GM12878 (cell line): Measurements from ENCODE around the gene MARCKSL1. TPM values are rescaled to one million over a fixed set of nuclear protein-coding genes. Genes with fewer than 3 reads are reported as not detected.

ENCODE experiments used
- ATAC-seq: fragments of 200-7000 bp; cut with Tn5 transposase; 3 replicates; pipeline ENCODE4 v1.9.1; 2020; ENCODE audit warnings: mild to moderate bottlenecking, moderate library complexity
- BruUV-seq: library from RNA; stranded (reverse); fragments of 400-500 nt; replicated peaks from 2 replicates; lab custom pipeline; 2021; lab: Mats Ljungman, UMichigan
- CTCF ChIA-PET: fragments of 300-600 bp; sonication (Branson Sonifier 250); formaldehyde crosslinking; extraction: SDS; loops from one replicate; lab custom pipeline; 2021; ENCODE audit warnings: inconsistent platforms; lab: Yijun Ruan, JAX
- POLR2A ChIA-PET: fragments of 350-600 bp; formaldehyde crosslinking; extraction: SDS; loops from one replicate; lab custom pipeline; 2021; ENCODE audit warnings: inconsistent platforms; lab: Charles Lee
- RAD21 ChIA-PET: fragments of 300-600 bp; sonication (Branson Sonifier 250); formaldehyde crosslinking; loops from one replicate; lab custom pipeline; 2023; ENCODE audit warnings: antibody characterized with exemption; ENCODE audit not compliant: unreplicated experiment; lab: Charles Lee
- SMC1A ChIA-PET: fragments of 300-600 bp; sonication (Branson Sonifier 250); formaldehyde crosslinking; loops from one replicate; lab custom pipeline; 2023; ENCODE audit not compliant: unreplicated experiment, uncharacterized antibody; lab: Charles Lee
- DNase-seq: peaks from one replicate; pipeline ENCODE4 v3.0.0-alpha.2; 2011; ENCODE audit warnings: low read depth, low spot score
- FAIRE-seq: peaks from 3 replicates; lab custom pipeline; 2011; peaks lifted over from hg19 to GRCh38; lab: Jason Lieb, UNC
- H2AFZ ChIP-seq: 2 replicates; pipeline ENCODE4 v1.6.0; 2011; ENCODE audit warnings: low read depth, low read length, control low read depth; ENCODE audit not compliant: control insufficient read depth
- H3K27ac ChIP-seq: 2 replicates; pipeline ENCODE4 v1.5.1; 2011; ENCODE audit warnings: control low read depth; ENCODE audit not compliant: control insufficient read depth, insufficient read depth
- H3K27me3 ChIP-seq, 2 experiments: replicated peaks in 1 of 2; 2 replicates each; pipeline versions ENCODE4 v1.6.0 to v1.6.1; 2011; ENCODE audit warnings: low read length in 1 of 2; ENCODE audit not compliant: control insufficient read depth in 2 of 2, insufficient read depth in 2 of 2
- H3K36me3 ChIP-seq, 2 experiments: 2 replicates each; pipeline ENCODE4 v1.5.1; 2011; ENCODE audit warnings: low read length in 1 of 2; ENCODE audit not compliant: control insufficient read depth in 2 of 2, insufficient read depth in 2 of 2
- H3K4me1 ChIP-seq: 2 replicates; pipeline ENCODE4 v1.6.1; 2011; ENCODE audit warnings: mild to moderate bottlenecking, low read length, moderate library complexity, mixed read lengths; ENCODE audit not compliant: control insufficient read depth, insufficient read depth
- H3K4me2 ChIP-seq: 2 replicates; pipeline ENCODE4 v1.6.0; 2011; ENCODE audit warnings: control low read depth; ENCODE audit not compliant: control insufficient read depth, insufficient read depth
- H3K4me3 ChIP-seq: fragments of 200-600 bp; sonication (generic); 2 replicates; pipeline ENCODE4 v1.5.1; 2016
- H3K79me2 ChIP-seq: 2 replicates; pipeline ENCODE4 v1.6.0; 2011; ENCODE audit warnings: low read length; ENCODE audit not compliant: control insufficient read depth, insufficient read depth
- H3K9ac ChIP-seq: 2 replicates; pipeline ENCODE4 v1.8.0; 2011; ENCODE audit warnings: low read length, control low read depth, mixed read lengths; ENCODE audit not compliant: control insufficient read depth, insufficient read depth
- H3K9me3 ChIP-seq: replicated peaks from 3 replicates; pipeline ENCODE4 v1.5.1; 2011; ENCODE audit warnings: mild to moderate bottlenecking, low read length; ENCODE audit not compliant: control insufficient read depth, insufficient read depth
- H4K20me1 ChIP-seq: 2 replicates; pipeline ENCODE4 v1.6.0; 2011; ENCODE audit not compliant: control insufficient read depth, insufficient read depth
- GABPA ChIP-seq: IDR thresholded peaks from 2 replicates; pipeline ENCODE4 v1.6.1; 2014; ENCODE audit warnings: antibody characterized with exemption, low read depth, mild to moderate bottlenecking, inconsistent platforms
- NFYB ChIP-seq: IDR thresholded peaks from 2 replicates; pipeline ENCODE4 v1.6.1; 2011; ENCODE audit warnings: low read depth, mild to moderate bottlenecking, low read length, improper control_type of control experiment, moderate library complexity; ENCODE audit not compliant: insufficient read depth
- WGBS: methylation state at CpG from one replicate; pipeline ENCODE4 v1.1.6; 2016; ENCODE audit warnings: low lambda C conversion rate; ENCODE audit not compliant: insufficient replicate concordance, insufficient coverage; ENCODE audit errors: missing lambda C conversion rate; 5-methylcytosine and 5-hydroxymethylcytosine counted together
- in situ Hi-C: fragments of 300-500 bp; cut with MboI; formaldehyde crosslinking; loops from 9 replicates; pipeline ENCODE4 v1.14.3; 2018; ENCODE audit warnings: mixed read lengths
- intact Hi-C: fragments of 100-400 bp; cut with micrococcal nuclease; formaldehyde crosslinking; loops from one replicate; pipeline ENCODE4 v1.14.2; 2022; ENCODE audit not compliant: unreplicated experiment
- polyA plus RNA-seq, 11 experiments: library from polyadenylated mRNA; depleted of rRNA in 4 of 11; unstranded in 6 of 11; stranded (reverse) in 5 of 11; fragments of >200 nt; fragmentation: Nextera tagmentation in 4 of 11; fragmentation: Illumina TruSeq in 1 of 11; extraction: Ambion mirVana in 4 of 11; extraction: Trizol in 1 of 11; gene quantifications; 1 replicate in 1 of 11; 2 replicates in 10 of 11; pipeline versions ENCODE4 v1.2.1 to v1.2.3, GENCODE V29; 2011 to 2016; ENCODE audit warnings: inconsistent platforms in 2 of 11, missing spikeins in 2 of 11, low read depth in 1 of 11
- total RNA-seq, 4 experiments: library from RNA; depleted of rRNA in 3 of 4; stranded (reverse); fragments of >200 nt in 3 of 4; fragmentation: Illumina TruSeq in 1 of 4; extraction: Trizol in 1 of 4; gene quantifications; 2 replicates each; pipeline versions ENCODE4 v1.2.1 to v1.2.3, GENCODE V29; 2013 to 2021

The MARCKSL1 gene
- total and polyA plus RNA-seq, 10 of the 15 experiments (the other 5 are each of a cell fraction or from before 2014, with no cell fraction given): 14.5 to 225 (median 158) TPM

GRCh38 chr1:32352239-32352745, 16.3 kb upstream of the MARCKSL1 start:
- TF ChIP-seq GABPA (no peak), NFYB (no peak)
- SMC1A ChIA-PET: interaction anchor here (0.6 to 3.6 kb wide), 3 partner anchors 15 to 35 kb away, joined by 3 to 16 read pairs (median 3); partner anchors contain the start of gene MARCKSL1
- ATAC-seq (no peak), FAIRE-seq (no peak), DNase-seq (no peak)
- intact Hi-C loops: no loop called here
- no peaks in the 10 kb centered on the region; the same call in 1 of the 2 replicates for H3K79me2 ChIP-seq
- in situ Hi-C loops: no loop called here
- RAD21 ChIA-PET: interaction anchor here (1.3 to 2.8 kb wide), 3 partner anchors 11 to 42 kb away, joined by 3 to 18 read pairs (median 5); partner anchors contain the start of genes BSDC1 and MARCKSL1
- TSS peak; percentile 42 for BruUV-seq
- no peaks in the 10 kb centered on the region for H3K36me3 ChIP-seq
- H3K9me3 ChIP-seq: no peaks in the 10 kb centered on the region
- H3K9ac ChIP-seq: peak overlapping the region; percentile 85; the same call in 1 of the 2 replicates
- no peak overlapping the region for H2AFZ ChIP-seq
- 52% methylated on average over 8 of the region's 8 CpGs for WGBS
- peaks cover 14% of the 10 kb centered on the region for H3K4me1 ChIP-seq
- no peaks in the 10 kb centered on the region for H3K27me3 ChIP-seq
- POLR2A ChIA-PET: interaction anchor here (1.1 to 5.1 kb wide), 6 partner anchors 13 to 42 kb away, joined by 3 to 46 read pairs (median 4); partner anchors contain the start of genes BSDC1 and MARCKSL1
- H4K20me1 ChIP-seq: no peaks in the 10 kb centered on the region
- H3K27ac ChIP-seq: no peak overlapping the region
- H3K4me3 ChIP-seq: peak overlapping the region; percentile 72; the same call in 1 of the 2 replicates
- peak overlapping the region; percentile 98 for H3K4me2 ChIP-seq
- CTCF ChIA-PET: interaction anchor here (0.6 to 3.0 kb wide), 9 partner anchors 13 to 829 kb away, joined by 3 to 8 read pairs (median 4); partner anchors contain the start of genes BSDC1 and TRIM62
